RWPE1 (cell line): ENCODE data around the gene UNC13C.

Experiments
- CTCF ChIA-PET: fragments of 350-600 bp; sonication (Branson Sonifier 250); formaldehyde crosslinking; extraction: SDS; loops from one replicate; lab custom pipeline; 2021; lab: Yijun Ruan, JAX
- POLR2A ChIA-PET: fragments of 400-600 bp; formaldehyde crosslinking; extraction: SDS; loops from one replicate; lab custom pipeline; 2020; ENCODE audit warnings: antibody characterized with exemption; ENCODE audit not compliant: low non-redundant PET; lab: Yijun Ruan, JAX
- DNase-seq: peaks from one replicate; pipeline ENCODE4 v3.0.0; 2012; ENCODE audit warnings: low spot score
- H3K27ac ChIP-seq: fragments of 450-650 bp; 2 replicates; pipeline ENCODE4 v1.5.1; 2017
- TF ChIP-seq, protein P1 (sequence below): fragments of 450-650 bp; conservative IDR thresholded peaks from 2 replicates; pipeline ENCODE4 v1.5.1; 2017; ENCODE audit warnings: low read depth, mild to moderate bottlenecking

UNC13C gene

DNA sequence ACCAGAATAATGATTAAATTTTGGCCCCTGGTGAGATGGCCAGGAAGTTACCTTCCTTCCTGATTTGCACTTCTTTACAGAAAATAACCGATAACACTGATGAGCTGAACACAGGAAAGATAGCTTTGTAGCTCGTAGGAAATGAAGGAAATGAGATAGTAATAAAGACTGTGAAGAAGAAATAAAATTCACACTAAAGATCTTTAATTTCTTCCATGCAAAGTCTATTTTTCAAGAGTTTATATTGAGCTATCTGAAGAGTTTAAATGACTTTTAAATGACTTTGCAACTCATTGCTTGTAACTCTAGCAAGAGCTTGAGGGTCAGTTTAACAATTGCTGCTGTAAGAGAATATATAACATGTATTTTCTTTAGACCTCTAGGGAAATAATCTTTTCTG is 543.0 kb downstream of the UNC13C start:
- CTCF ChIA-PET, result no interaction called here
- H3K27ac ChIP-seq, result no peak overlapping the region
- DNase-seq, result no peak
- POLR2A ChIA-PET, result no interaction called here
- TF ChIP-seq, protein P1, sequence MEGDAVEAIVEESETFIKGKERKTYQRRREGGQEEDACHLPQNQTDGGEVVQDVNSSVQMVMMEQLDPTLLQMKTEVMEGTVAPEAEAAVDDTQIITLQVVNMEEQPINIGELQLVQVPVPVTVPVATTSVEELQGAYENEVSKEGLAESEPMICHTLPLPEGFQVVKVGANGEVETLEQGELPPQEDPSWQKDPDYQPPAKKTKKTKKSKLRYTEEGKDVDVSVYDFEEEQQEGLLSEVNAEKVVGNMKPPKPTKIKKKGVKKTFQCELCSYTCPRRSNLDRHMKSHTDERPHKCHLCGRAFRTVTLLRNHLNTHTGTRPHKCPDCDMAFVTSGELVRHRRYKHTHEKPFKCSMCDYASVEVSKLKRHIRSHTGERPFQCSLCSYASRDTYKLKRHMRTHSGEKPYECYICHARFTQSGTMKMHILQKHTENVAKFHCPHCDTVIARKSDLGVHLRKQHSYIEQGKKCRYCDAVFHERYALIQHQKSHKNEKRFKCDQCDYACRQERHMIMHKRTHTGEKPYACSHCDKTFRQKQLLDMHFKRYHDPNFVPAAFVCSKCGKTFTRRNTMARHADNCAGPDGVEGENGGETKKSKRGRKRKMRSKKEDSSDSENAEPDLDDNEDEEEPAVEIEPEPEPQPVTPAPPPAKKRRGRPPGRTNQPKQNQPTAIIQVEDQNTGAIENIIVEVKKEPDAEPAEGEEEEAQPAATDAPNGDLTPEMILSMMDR, result no peak

DNA sequence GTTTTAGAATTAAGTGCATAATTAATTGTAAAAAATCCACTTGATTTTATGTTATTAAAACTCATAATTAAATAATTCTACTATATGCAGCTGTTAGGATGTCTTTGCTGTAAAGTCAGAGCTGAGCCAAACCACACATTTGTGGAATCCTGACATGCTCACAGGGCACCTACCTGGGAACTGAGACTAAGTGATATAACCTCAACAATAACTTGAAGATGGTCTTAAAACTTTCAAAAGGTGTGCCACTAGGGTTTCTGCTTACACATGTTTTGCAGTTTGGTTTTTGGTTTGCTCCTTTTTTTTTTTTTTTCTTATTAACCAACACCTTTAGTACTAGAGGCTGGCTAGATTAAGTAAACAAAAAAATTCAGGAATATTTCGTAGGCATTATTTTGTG is 549.8 kb downstream of the UNC13C start:
- no peak for DNase-seq
- H3K27ac ChIP-seq, result no peak overlapping the region
- ChIA-PET POLR2A (no interaction called here), CTCF (no interaction called here)
- TF ChIP-seq, protein P1, result no peak

DNA sequence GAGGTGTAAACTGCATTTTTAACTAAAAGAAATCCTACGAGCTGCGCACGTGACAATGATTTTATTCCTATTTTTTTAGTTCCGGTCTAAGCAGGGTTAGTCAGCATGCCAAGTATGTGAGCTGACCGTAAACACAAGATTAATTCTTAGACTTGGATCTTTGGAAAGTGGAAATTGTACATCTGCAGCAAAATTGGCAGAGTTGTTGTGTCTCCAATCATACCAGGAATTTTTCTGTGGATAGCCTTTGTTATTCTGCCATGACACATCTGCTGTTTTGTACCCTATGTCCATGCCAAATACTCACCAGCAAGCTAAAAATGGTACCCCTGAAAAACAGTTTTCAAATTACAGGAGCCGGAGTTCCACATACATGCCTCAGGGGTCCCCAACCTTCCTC is 562.5 kb downstream of the UNC13C start:
- no peak overlapping the region for H3K27ac ChIP-seq
- CTCF ChIA-PET, result no interaction called here
- POLR2A ChIA-PET, result no interaction called here
- TF ChIP-seq, protein P1, result no peak
- no peak for DNase-seq

DNA sequence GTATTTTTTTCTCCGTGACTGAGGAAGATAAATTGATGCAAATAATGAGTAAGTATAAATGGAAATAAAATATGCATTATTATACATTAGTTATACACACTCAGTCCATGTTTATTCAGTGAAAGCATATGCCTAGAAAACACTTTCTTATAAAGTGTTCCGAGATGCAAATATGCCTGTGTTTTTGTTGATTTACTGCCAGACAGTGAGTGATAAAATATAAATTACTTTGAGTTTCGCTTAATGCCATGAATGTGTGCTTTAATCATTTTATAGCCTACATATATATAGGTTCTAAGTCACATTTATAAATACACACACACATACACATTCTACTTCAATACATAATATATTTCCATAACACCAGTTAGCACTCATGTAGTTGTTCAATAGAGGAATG is 569.2 kb downstream of the UNC13C start:
- TF ChIP-seq, protein P1, result no peak
- ChIA-PET POLR2A (no interaction called here), CTCF (no interaction called here)
- no peak for DNase-seq
- no peak overlapping the region for H3K27ac ChIP-seq

DNA sequence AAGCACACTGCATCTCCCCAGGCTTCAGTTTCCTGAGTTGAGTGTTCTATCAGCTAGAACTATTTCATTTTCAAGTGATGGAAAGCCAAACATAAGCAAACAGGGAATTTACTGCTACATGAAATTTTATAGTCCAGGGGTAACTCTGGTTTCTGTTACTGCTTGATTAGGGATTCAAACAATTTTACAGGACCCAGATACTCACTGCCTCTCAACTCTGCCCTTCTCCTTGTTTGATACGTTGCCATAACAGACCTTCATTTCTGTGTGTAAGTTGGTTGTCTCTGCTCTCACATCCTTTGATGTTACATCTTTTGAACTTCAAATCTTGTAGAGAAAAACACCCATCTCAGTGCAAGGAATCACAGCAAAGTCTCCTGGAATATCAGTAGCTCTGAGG is 572.7 kb downstream of the UNC13C start:
- TF ChIP-seq, protein P1, result no peak
- H3K27ac ChIP-seq, result no peak overlapping the region
- ChIA-PET CTCF (no interaction called here), POLR2A (no interaction called here)
- DNase-seq, result no peak

DNA sequence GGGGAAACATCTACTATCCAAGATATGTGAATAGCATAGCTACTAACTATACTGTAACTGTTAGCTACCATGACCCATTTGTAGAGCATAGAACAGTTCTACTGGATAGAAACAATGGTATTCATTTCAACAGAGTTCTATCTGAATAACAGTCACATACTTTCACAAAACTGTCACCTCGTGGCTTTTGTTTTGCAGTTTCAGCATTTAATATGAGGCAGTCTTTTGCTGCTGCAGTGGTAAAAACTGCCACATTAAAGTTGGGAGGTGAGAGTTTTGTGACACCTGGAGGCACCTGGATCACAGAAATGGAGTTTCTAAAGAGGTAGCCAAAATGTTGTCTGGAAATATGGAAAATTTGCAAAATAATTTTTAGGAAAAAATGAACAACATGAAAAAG is 578.0 kb downstream of the UNC13C start:
- DNase-seq, result no peak
- ChIA-PET CTCF (interaction anchor here (0.6 kb wide), 1 partner anchor 731 kb away, joined by 3 read pairs; no protein-coding TSS in a partner anchor), POLR2A (no interaction called here)
- TF ChIP-seq, protein P1, result no peak
- H3K27ac ChIP-seq, result no peak overlapping the region
